HG03342 (cell line): Measurements from ENCODE around the gene LSM14A.
A peak's percentile ranks its signal among the peaks of the same experiment; 100 is the strongest.
"Not testable (repeated sequence)": the region's sequence is repeated elsewhere in the genome, so short reads cannot be mapped to it uniquely, and the experiment has no call there.

Experiments used
- ATAC-seq: cut with Tn5 transposase; IDR thresholded peaks from one replicate; pipeline ENCODE4 v1.9.1; 2021; ENCODE audit warnings: mild to moderate bottlenecking, moderate library complexity; ENCODE audit not compliant: unreplicated experiment

The LSM14A gene

DNA sequence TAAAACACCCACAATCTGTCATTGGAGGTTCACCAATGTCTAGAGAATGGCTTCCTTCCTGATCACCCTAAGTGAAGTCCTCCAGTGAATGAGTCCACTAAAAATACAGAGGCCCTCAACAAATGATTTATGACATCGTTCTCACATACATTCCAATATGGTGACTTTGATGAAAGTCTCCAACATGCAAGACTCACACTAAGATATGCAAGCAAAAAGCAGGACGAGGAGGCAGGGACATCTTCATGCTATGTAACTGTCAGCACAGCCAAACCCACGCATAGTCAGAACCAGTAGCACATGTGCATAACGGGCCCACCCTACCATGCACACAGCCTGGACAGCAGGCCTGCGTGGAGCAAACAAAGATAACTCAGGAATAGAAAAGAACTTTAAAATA, 16.6 kb upstream of the LSM14A start:
- ATAC-seq = no peak

DNA sequence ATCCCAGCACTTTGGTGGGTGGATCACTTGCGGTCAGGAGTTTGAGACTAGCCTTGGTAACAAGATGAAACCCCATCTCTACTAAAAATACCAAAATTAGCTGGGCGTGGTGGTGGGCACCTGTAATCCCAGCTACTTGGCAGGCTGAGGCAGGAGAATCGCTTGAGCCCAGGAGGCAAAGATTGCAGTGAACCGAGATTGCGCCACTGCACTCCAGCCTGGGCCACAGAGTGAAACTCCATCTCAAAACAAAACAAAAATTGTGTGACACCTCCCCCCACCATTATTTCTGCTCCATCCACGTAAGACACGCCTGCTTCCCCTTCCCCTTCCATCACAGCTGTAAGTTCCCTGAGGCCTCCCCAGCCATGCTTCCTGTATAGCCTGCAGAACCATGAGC, 13.3 kb upstream of the LSM14A start:
- ATAC-seq = not testable (repeated sequence)

DNA sequence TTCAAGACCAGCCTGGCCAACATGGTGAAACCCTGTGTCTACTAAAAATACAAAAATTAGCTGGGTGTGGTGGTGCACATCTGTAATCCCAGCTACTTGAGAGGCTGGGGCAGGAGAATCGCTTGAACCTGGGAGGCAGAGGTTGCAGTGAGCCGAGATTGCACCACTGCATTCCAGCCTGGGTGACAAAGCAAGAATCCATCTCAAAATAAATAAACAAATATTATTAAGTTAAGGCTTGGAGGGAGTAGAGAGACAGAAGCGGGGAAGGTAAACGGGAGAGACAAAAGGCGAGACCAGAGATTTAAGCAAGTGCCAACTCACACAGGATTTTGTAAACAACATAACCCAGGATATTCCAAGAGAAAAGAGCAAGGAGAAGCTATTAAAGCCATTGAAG, 12.8 kb upstream of the LSM14A start:
- ATAC-seq = not testable (repeated sequence)

DNA sequence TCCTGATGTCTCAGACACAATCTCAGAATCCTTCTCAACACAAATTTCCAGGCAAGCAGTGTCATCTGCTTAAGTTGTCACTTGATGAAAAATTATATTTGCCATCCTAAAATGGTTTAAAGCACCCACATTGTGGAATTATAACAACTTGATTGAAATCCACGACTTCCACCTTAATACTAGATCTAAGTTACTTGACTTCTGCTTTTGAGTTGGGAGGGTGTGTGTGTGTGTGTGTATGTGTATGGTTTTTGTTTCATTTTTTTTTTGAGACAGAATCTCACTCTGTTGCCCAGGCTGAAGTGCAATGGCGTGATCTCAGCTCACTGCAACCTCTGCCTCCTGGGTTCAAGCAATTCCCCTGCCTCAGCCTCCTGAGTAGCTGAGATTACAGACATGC, 10.4 kb upstream of the LSM14A start:
- not testable (repeated sequence) for ATAC-seq

DNA sequence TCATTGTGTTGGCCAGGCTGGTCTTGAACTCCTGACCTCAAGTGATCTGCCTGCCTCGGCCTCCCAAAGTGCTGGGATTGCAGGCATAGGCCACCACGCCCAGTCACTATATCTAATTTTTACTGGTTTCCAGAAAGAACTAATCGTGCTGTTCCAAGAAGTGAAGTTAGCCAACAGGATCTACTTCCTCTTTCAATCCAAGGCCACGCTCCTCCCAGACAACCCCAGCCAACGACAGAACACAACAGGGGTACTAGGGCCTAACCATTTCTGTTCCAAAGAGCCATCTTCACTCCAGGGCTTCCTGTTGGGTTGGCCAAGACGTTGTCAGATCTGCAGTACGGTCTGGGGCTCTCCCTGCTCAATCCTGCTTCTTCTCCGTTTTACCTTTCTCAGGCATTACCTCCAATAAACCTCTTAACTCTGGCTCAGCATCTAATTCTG, 7.0 kb upstream of the LSM14A start:
- ATAC-seq = no peak

DNA sequence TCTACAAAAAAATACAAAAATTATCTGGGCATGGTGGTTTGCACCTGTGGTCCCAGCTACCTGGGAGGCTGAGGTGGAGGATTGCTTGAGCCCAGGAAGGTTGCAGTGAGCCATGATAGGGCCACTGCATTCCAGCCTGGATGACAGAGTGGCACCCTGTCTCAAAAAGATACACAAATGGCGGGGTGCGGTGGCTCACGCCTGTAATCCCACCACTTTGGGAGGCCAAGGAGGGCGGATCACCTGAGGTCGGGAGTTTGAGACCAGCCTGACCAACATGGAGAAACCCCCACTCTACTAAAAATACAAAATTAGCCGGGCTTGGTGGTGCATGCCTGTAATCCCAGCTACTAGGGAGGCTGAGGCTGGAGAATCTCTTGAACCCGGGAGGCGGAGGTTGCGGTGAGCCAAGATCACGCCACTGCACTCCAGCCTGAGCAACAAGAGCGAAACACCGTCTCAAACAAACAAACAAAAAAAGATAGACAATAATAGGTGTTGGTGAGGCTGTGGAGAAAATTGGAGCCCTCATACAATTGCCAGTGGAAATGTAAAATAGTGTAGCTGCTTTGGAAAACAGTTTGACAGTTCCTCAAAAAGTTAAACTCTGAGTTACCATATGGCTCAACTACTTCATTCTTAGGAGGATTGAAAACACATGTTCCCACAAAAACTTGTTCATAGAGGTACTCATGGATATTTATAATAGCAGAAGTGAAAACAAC, 2.7 kb upstream of the LSM14A start:
- ATAC-seq = not testable (repeated sequence)

DNA sequence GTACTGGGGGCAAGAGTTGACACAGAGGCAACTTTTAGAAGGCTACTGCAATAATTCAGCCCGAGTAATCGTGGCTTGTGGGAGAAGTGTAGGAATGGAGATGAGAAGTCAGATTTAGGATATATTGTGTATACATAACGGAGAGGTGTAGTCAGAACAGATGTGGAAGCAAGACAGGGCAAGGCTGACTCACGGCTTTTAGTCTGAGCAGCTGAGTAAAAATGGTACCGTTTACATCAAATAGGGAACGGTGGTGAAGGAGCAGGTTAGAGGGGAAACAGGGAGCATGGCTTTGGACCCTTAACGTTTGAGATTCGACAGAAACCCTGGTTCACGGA, 796 bp upstream of the LSM14A start:
- peak; percentile 29 for ATAC-seq

DNA sequence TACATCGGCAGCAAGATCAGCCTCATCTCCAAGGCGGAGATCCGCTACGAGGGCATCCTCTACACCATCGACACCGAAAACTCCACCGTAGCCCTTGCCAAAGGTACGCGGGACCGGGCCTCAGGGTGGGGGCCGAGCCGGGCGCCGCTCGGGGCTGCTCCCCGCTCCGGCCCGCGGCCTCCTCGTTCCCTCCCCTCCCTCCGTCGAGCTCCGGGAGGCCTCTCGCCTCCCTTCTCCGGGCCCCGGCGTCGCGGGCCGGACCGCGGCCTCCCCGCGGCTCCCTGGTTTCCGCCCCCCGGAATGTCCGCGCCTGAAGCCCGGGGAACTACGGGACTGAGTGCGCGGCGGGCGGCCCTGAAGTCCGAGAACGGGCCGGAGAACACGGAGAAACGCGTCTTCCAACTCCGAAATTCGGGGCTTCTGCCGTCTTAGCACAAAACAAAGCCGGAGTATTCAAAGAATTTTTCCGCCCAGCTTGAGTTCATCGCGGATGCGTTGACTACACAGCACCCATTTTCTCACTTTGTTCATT, 423 bp downstream of the LSM14A start:
- peak; percentile 27 for ATAC-seq

DNA sequence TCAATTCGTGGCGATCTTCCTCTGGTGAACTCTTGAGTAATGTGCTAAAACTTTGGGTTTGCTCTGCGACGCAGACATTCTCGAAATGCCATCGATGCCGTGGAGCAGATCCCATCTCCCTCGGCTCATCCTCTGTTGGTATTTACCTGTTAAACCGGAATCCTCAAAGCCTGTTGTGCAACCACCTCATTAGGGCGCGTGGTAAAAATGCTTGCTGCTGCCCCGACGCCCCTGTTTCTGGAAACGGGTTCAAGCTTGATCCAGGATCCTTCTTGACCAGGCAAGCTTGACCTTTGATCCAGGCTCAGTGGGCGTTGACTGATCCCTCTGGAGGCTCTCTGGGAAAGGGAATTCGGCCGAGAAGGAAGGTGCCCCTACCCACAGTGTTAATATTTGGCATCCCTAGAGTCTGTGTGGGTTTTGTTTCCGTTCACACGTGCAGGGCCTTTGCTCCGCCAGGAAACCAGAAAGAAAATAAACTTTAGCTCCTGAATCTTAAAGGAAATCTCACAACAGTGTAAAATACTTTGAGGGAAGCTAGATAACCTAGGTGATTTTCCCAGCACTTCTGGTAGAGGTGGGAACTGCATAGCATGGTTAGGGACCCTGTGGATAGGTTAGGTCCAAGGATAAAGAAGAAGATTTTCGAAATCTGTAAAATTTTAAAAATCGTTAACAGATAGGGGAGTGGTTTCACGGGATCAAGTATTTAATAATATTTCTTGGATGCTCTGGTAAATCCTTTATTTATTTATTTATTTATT, 1.1 kb downstream of the LSM14A start:
- ATAC-seq = no peak

DNA sequence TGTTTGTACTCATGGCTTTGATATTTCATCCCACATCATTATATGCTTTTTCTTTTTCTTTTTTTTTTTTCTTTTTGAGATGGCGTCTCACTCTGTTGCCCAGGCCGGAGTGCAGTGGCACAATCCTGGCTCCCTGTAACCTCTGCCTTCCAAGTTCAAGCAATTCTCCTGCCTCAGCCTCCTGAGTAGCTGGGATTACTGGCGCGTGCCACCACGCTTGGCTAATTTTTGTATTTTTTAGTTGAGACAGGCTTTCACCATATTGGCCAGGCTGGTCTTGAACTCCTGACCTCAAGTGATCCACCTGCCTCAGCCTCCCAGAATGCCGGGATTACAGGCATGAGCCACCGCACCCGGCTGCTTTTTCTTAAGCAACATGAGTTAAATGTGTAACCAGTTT, 2.9 kb downstream of the LSM14A start:
- not testable (repeated sequence) for ATAC-seq

DNA sequence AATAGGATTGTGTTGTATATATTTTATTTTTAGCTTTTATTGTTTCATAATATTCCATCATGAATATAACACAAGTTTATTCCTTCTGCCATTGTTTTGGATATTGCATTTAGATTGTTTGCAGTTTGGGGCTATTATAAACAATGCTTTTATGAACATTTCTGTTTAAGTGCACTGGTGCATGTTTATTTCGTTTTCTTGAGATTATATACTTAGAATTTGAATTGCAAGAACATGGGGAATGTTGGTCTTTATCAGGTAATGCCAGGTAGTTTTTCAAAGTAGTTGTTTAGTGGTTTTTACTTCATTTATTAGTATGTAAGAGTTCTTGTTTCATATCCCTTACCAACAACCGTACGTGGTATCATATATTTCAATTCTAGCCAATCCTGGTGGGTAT, 4.3 kb downstream of the LSM14A start:
- no peak for ATAC-seq

DNA sequence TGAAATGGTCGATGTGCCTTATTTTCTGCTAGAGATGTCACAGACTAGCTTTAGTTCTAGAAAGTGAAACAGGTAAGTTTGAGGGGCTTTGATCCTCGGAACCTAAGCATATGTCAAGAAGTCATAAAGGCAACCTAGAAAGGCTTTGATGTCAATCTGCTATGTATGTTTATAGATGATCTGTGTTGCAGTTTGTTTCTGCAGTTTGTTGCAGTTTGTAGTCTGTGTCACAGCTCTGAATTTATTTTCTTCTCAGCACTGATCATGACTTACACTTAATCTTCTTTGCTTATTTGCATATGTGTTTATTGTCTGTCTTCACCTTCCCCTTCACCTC, 5.9 kb downstream of the LSM14A start:
- ATAC-seq = no peak

DNA sequence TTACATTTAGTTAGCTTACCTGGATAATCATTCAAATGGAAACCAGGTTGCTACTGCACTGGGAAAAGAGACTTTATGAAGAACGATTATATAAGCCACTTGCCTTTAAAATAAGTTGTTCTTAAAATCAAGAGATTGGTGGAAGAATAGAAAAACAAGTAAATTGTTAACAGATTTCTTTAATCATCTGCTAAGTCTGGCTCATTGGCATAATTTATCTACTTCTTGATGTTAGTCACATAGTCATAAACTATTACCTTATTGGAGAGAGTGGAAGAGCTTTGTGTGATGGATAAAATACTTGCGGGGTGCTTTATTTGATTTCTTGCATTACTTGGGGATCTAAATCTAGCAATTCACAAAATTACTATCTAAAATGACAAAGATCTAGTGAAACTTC, 6.8 kb downstream of the LSM14A start:
- ATAC-seq = no peak

DNA sequence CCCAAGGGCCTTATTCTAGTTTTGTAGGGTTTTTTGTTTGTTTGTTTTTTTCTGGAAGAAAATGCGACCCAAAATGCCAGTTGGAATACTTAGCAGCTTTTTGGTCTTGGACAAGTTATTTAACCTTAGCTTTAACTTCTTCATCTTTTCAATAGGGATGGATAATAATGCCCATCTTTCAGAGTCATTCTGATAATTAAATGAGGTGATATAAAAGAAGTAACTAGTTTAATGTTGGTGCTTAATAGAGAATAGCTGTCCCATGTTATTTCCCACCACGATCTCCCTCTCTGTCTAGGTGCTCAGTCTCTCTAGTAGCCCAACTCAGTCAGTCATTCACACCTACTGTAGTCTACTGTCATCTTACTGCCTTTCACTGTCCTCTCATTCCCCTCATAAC, 8.0 kb downstream of the LSM14A start:
- ATAC-seq = no peak

DNA sequence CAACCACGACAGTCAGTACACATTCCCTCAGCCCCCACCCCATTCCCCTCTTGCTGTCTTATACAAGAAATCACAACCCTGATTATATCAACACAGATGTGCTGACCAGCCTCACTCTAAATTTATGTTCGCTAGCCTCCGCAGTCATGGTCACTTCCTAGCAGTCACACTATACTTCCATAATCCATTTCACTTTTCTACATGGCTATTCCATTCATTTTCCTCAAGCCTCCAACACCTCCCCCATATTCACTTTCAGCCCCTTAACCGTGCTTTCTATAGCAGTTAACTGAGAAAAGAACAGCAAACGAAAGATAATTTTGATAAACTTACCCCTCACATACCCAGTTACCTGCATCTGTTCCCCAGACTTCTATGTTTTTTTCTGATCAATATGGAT, 8.4 kb downstream of the LSM14A start:
- no peak for ATAC-seq

DNA sequence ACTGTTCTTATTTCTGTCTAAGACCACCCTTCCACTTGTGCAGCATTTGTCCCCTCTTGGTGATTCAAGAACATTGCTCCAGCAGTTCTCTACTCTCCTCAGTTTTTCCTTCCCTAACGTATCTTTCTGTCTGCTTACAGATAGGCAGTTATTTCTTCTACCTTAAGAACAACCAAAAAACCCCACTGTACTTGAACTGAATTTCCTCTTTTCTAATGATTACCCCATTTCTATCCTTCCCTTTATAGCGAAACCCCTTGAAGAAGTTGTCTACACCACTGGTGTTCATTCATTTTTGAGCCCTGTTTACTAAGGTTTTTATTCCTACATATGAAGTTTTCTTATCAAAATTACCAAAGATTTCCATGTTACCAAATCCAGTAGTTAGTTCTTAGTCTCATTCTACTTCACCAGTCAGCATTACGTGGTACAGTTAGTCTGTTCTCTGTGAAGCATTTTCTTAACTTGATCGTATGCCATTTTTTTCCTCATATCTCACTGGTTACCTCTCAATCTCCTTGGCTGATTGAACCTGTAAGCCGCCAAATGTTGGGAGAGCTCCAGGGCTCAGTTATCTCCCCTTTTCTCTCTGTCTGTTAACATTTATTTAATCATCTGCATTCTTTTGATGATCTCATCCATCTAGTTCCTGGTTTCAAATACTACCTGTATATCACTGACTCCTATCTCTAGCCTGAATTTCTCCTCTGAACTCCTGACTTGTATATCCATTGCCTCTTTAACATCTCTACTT, 9.0 kb downstream of the LSM14A start:
- ATAC-seq = no peak

DNA sequence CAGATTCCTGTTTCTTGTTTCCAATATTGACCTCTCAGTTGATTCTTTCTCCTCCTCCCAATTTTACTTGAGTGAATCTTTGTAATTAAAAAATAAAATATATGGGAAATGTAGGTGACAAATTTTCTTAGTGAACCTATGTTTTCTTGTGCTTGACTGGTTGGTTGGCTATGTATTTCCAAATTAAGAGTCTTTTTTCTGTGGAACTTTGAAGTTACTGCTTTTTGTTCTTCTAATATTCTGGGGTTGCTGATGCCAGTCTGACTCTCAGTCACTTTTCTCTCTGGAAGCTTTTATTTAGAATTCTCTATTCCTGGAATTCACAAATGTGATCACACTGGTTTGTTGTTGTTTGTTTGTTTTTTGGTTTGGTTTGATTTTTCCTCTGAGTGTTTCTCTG, 9.8 kb downstream of the LSM14A start:
- ATAC-seq = no peak

DNA sequence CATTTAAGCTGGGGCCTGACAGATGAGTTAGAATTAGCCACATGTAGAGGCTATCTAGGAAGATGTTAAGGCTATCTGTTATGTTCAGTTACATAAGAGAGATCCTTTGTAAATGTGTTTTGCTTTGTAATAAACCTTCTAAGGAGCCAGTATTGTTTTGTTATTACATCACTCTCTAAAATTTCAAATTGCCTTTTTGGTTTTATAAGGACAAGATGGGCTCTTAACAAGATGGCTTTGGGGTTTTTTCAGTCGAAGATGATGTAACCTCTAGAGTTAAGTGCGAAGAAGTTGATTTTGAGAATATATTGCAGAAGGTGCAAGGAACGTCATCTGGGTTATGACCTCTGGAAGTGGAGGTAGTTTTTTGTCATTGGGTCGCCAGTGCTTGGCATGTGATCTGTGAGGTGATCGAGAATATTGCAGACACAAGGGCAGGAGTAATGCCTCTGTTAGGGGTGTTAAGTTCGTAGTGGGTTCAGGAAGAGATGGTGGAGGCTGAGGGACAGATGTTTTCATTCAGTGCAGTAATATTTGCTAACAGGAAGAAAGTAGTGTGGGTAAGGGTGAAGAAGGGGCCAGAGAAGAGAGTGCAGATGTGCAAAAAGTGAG, 12.7 kb downstream of the LSM14A start:
- ATAC-seq = no peak

DNA sequence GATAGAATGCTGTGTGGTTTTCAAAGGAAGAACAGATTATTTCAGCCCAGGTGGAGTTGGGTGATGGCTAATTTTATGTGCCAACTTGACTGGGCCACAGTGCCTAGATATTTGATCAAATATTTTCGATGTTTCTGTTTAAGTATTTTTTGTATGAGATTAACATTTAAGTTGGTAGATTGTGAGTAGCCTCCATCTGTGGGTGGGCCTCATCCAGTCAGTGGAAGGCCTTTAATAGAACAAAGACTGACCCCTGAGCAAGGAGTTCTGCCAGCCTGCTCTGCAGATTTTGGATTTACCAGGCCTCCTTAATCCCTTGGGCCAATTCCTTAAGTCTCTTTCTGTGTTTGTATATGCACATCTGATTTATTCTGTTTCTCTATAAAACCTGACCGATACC, 13.9 kb downstream of the LSM14A start:
- no peak for ATAC-seq

DNA sequence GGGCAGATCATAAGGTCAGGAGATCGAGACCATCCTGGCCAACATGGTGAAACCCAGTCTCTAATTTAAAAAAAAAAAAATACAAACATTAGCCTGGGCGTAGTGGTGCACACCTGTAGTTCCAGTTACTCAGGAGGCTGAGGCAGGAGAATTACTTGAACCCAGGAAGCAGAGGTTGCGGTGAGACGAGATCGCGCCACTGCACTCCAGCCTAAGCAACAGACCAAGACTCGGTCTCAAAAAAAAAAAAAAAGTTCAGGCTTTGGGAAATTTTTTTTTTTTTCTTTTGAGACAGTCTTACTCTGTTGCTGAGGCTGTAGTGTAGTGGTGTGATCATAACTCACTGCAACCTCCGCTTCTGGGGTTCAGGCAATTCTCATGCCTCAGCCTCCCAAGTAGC, 14.7 kb downstream of the LSM14A start:
- ATAC-seq = no peak

DNA sequence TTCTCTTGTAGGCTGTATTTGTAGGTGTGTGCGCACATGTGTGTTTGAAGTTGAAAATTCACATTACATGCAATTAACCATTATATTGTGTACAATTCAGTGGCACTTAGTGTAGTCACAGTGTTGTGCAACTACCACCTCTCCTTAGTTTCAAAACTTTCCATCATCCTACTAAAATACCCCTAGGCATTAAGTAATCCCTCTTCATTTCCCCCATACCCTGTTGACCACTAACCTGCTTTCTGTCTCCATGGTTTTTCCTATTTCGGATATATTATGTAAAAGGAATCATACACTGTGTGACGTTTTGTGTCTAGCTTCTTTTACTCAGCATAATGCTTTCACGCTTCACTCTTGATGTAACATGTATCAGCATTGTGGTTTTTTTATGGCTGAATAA, 16.1 kb downstream of the LSM14A start:
- ATAC-seq = no peak
